T-helper 17 cell (primary cell): ENCODE measurements around the gene MYO7B. TPM values are rescaled to one million over a fixed set of nuclear protein-coding genes. Genes with fewer than 3 reads are reported as not detected.
A peak's percentile ranks its signal among the peaks of the same experiment; 100 is the strongest.

Experiments used
- ATAC-seq: fragments of 150-1000 bp; cut with Tn5 transposase; 2 replicates; pipeline ENCODE4 v1.10.0; 2021; ENCODE audit warnings: mild to moderate bottlenecking, moderate library complexity
- DNase-seq, 3 donors: peaks; one replicate each; pipeline versions ENCODE4 v3.0.0 to v3.0.0-alpha.2; 2020 to 2021
- H3K9me3 ChIP-seq: one replicate; pipeline ENCODE4 v1.7.0; 2013; ENCODE audit warnings: low read length, mild to moderate bottlenecking; ENCODE audit not compliant: control insufficient read depth, poor library complexity, severe bottlenecking
- H3K27ac Mint-ChIP-seq: one replicate; pipeline ENCODE4 v1.8.0; 2022; ENCODE audit warnings: mild to moderate bottlenecking, moderate library complexity, mixed read lengths
- H3K27me3 Mint-ChIP-seq: one replicate; pipeline ENCODE4 v1.8.0; 2022; ENCODE audit warnings: mixed read lengths
- H3K36me3 Mint-ChIP-seq: one replicate; pipeline ENCODE4 v1.8.0; 2022; ENCODE audit warnings: low read depth, mixed read lengths
- H3K4me1 Mint-ChIP-seq: one replicate; pipeline ENCODE4 v1.8.0; 2022; ENCODE audit warnings: mild to moderate bottlenecking, mixed read lengths
- H3K4me3 Mint-ChIP-seq: one replicate; pipeline ENCODE4 v1.8.0; 2022; ENCODE audit warnings: mild to moderate bottlenecking, moderate library complexity, mixed read lengths
- total RNA-seq, 4 donors: library from RNA in 2 of 4; stranded (reverse) in 2 of 4; gene quantifications; one replicate each; pipeline ENCODE4 v1.2.3 and lab custom pipeline; 2022 to 2026

The MYO7B gene
- total RNA-seq, 2 donors from 2014 or later = 0.23 to 0.75 TPM

GRCh38 chr2:127681976-127682857, 146.7 kb downstream of the MYO7B start:
- no peak overlapping the region for H3K4me3 Mint-ChIP-seq
- ATAC-seq (no peak), DNase-seq (no peak)
- H3K36me3 Mint-ChIP-seq = peaks cover 6% of the 10 kb centered on the region
- no peaks in the 10 kb centered on the region for H3K9me3 ChIP-seq
- H3K4me1 Mint-ChIP-seq = no peaks in the 10 kb centered on the region
- peaks cover 44% of the 10 kb centered on the region for H3K27me3 Mint-ChIP-seq
- peak overlapping the region; percentile 67 for H3K27ac Mint-ChIP-seq

GRCh38 chr2:127683056-127683455, 147.6 kb downstream of the MYO7B start:
- no peaks in the 10 kb centered on the region for H3K9me3 ChIP-seq
- H3K4me1 Mint-ChIP-seq = no peaks in the 10 kb centered on the region
- no peak for DNase-seq
- H3K36me3 Mint-ChIP-seq = peaks cover 6% of the 10 kb centered on the region
- no peak for ATAC-seq
- no peak overlapping the region for H3K4me3 Mint-ChIP-seq
- no peak overlapping the region for H3K27ac Mint-ChIP-seq
- H3K27me3 Mint-ChIP-seq = peaks cover 36% of the 10 kb centered on the region

GRCh38 chr2:127683757-127684156, 148.3 kb downstream of the MYO7B start:
- no peak for ATAC-seq
- Mint-ChIP-seq H3K36me3 (peaks cover 2% of the 10 kb centered on the region), H3K4me3 (no peak overlapping the region), H3K4me1 (no peaks in the 10 kb centered on the region), H3K27me3 (peaks cover 29% of the 10 kb centered on the region), H3K27ac (no peak overlapping the region)
- H3K9me3 ChIP-seq = no peaks in the 10 kb centered on the region
- DNase-seq = no peak

- Mint-ChIP-seq H3K36me3 (no peaks in the 10 kb centered on the region), H3K4me1 (no peaks in the 10 kb centered on the region), H3K27me3 (peaks cover 25% of the 10 kb centered on the region), H3K27ac (no peak overlapping the region), H3K4me3 (no peak overlapping the region)
- no peak for DNase-seq
- no peaks in the 10 kb centered on the region for H3K9me3 ChIP-seq
- no peak for ATAC-seq
These were observed 150.1 kb downstream of the MYO7B start for GRCh38 chr2:127685410-127686080.

Other genes starting within 250 kb of the MYO7B start
- gene ERCC3, start 241.5 kb upstream of the MYO7B start, total RNA-seq = 10 to 100 TPM; 33.5 to 43.5 TPM
- 100 to 1,000 TPM in 1 of 2 donors, 10 to 100 TPM in 1; 91.0 to 100 TPM for gene MAP3K2, start 147.7 kb upstream of the MYO7B start, total RNA-seq
- gene PROC, start 117.3 kb upstream of the MYO7B start, total RNA-seq = not detected
- 10 to 100 TPM; 26.4 TPM for gene IWS1, start 9.2 kb upstream of the MYO7B start, total RNA-seq
- not detected for gene GPR17, start 110.5 kb downstream of the MYO7B start, total RNA-seq
- gene LIMS2, start 139.8 kb downstream of the MYO7B start, total RNA-seq = 1 to 10 TPM; 2.9 to 7.7 TPM
- 1 to 10 TPM; 5.9 to 6.0 TPM for gene SFT2D3, start 165.8 kb downstream of the MYO7B start, total RNA-seq